HAP-1 (cell line): ENCODE measurements around the gene STIP1.
A peak's percentile ranks its signal among the peaks of the same experiment; 100 is the strongest.

Source experiments
- DNase-seq, 2 experiments: peaks; one replicate each; pipeline ENCODE4 v3.0.0-alpha.2; 2016 to 2020; ENCODE audit warnings: low spot score in 2 of 2
- H3K27me3 ChIP-seq: fragments of 250-450 bp; sonication (Bioruptor Pico); 2 replicates; pipeline ENCODE4 v1.5.1; 2020; ENCODE audit warnings: low read depth, mild to moderate bottlenecking, moderate library complexity
- H3K36me3 ChIP-seq: fragments of 250-450 bp; sonication (Bioruptor Pico); replicated peaks from 2 replicates; pipeline ENCODE4 v1.5.1; 2020; ENCODE audit warnings: mild to moderate bottlenecking
- H3K4me1 ChIP-seq: fragments of 250-450 bp; sonication (Bioruptor Pico); 2 replicates; pipeline ENCODE4 v1.5.1; 2020; ENCODE audit warnings: mild to moderate bottlenecking
- H3K4me3 ChIP-seq: fragments of 250-450 bp; sonication (Bioruptor Pico); 2 replicates; pipeline ENCODE4 v1.5.1; 2020; ENCODE audit warnings: mild to moderate bottlenecking, moderate library complexity
- H3K9me3 ChIP-seq: fragments of 250-450 bp; sonication (Bioruptor Pico); 2 replicates; pipeline ENCODE4 v1.5.1; 2020; ENCODE audit warnings: mild to moderate bottlenecking, moderate library complexity
- in situ Hi-C: fragments of 300-500 bp; cut with MboI; formaldehyde crosslinking; loops from 3 replicates; pipeline ENCODE4 v1.14.3; 2020; ENCODE audit warnings: low sequenced_read_pairs, inconsistent platforms, mixed read lengths

STIP1 gene

DNA sequence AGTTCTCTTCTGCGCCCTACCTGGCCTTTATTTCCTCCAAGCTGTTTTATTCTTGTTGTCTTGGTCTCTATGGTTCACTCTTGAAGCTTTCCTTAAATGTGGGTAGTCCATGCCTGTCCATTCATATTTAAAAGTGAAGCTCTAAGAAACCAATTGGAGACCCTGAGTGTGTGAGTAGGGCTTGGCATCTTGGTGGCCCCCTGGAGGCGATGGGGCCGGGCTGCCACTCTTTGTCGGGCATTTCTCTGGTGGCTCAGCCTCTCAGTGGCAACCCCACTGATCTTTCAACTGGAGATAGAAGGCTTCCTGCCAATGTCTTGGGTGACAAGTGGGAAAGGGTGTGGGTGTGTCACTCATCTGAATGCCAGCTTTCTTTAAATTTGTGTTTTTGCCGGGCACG is 30.9 kb downstream of the STIP1 start:
- Histone ChIP-seq H3K4me3 (no peak overlapping the region), H3K27me3 (no peaks in the 10 kb centered on the region), H3K36me3 (peaks cover 4% of the 10 kb centered on the region; the same call in 1 of the 2 replicates), H3K9me3 (no peaks in the 10 kb centered on the region), H3K4me1 (no peaks in the 10 kb centered on the region)
- DNase-seq, result no peak
- in situ Hi-C loops, result no loop called here

DNA sequence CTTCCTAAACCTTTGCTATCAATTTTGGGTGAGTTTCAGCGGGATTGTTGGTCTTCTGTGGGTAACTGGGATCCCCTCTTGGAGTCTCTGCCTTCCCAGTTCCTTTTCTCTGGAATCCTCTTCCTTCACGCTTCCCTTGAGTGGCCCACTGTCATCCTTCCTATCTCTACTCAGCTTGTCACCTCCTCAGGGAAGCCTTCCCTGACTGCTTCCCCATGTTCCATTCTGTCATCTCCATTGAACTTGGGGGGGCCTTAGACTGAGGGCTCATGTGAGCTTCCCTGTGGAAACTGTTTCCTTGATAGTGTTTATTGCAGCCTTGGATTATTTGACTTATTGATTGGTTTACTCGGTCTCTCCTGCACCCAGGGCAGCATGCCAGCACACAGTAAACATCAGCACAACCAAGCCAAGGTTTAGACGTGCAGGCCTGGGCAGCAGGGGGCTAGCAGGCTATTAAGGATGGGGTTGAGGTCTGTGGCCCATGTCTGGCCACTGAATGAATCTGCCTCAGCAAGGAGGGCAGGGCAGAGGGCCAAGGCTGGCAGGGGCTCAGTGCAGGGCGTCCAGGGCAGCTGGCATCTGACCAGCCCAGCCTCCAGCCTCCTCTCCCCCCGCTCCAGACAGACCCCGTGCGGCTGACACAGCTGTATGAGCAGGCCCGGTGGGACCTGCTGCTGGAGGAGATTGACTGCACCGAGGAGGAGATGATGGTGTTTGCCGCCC is 32.8 kb downstream of the STIP1 start:
- Histone ChIP-seq H3K9me3 (no peaks in the 10 kb centered on the region), H3K4me3 (no peak overlapping the region), H3K27me3 (no peaks in the 10 kb centered on the region), H3K4me1 (no peaks in the 10 kb centered on the region), H3K36me3 (peaks cover 11% of the 10 kb centered on the region)
- DNase-seq, result no peak
- in situ Hi-C loops, result no loop called here

DNA sequence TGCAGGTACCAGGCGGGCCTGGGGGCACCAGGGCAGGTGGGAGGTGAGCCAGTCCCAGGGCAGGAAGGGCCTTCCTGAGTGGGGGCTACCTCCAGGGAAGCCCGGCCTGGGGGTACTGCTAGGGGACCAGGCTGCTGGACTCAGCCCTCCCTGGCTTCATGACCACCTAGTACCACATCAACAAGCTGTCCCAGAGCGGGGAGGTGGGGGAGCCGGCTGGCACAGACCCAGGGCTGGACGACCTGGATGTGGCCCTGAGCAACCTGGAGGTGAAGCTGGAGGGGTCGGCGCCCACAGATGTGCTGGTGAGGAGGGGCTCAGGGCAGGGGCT is 33.3 kb downstream of the STIP1 start:
- H3K9me3 ChIP-seq, result no peaks in the 10 kb centered on the region
- H3K4me3 ChIP-seq, result no peak overlapping the region
- H3K27me3 ChIP-seq, result no peaks in the 10 kb centered on the region
- DNase-seq, result no peak
- in situ Hi-C loops, result no loop called here
- no peaks in the 10 kb centered on the region for H3K4me1 ChIP-seq
- peaks cover 13% of the 10 kb centered on the region for H3K36me3 ChIP-seq

DNA sequence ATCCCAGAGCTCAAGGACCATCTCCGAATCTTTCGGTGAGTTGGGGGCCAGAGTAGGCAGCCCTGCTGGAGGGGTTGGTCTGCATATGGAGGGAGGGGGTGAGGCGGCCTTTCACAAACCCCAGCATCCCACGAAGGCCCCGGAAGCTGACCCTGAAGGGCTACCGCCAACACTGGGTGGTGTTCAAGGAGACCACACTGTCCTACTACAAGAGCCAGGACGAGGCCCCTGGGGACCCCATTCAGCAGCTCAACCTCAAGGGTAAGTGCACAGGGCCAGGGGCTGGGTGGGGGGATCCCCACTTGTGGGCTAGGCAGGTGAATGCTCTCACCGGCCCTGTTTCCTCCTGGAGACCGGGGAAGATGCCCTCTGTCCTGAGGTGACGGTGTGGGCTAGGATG is 33.8 kb downstream of the STIP1 start:
- Histone ChIP-seq H3K4me1 (no peaks in the 10 kb centered on the region), H3K27me3 (no peaks in the 10 kb centered on the region), H3K36me3 (peaks cover 13% of the 10 kb centered on the region), H3K4me3 (no peak overlapping the region), H3K9me3 (no peaks in the 10 kb centered on the region)
- no peak for DNase-seq
- in situ Hi-C loops, result no loop called here

DNA sequence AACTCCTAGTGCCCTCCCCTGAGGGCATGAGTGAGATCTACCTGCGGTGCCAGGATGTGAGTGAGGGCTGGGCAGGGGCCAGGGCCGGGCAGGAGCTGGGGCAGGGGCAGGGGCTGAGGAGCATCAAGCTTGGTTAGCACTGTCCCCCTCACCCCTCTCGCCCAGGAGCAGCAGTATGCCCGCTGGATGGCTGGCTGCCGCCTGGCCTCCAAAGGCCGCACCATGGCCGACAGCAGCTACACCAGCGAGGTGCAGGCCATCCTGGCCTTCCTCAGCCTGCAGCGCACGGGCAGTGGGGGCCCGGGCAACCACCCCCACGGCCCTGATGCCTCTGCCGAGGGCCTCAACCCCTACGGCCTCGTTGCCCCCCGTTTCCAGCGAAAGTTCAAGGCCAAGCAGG is 34.3 kb downstream of the STIP1 start:
- no peak overlapping the region for H3K4me3 ChIP-seq
- in situ Hi-C loops, result no loop called here
- H3K9me3 ChIP-seq, result no peaks in the 10 kb centered on the region
- H3K4me1 ChIP-seq, result peaks cover 2% of the 10 kb centered on the region; the same call in 1 of the 2 replicates
- H3K36me3 ChIP-seq, result peaks cover 13% of the 10 kb centered on the region
- H3K27me3 ChIP-seq, result no peaks in the 10 kb centered on the region
- DNase-seq, result no peak

DNA sequence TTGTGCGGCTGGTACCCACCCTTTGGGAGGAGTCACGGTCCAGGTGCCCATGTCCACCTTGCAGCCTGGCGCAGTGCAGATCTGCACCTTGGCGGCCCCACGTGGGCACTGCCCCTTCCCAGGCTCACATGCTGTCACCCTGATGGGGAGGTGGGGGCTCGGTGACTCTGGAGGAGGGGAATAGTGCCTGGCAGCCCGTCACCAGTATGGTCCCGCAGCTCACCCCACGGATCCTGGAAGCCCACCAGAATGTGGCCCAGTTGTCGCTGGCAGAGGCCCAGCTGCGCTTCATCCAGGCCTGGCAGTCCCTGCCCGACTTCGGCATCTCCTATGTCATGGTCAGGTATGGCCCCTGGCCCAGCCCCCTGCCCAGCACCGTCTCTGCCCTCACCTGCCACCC is 34.8 kb downstream of the STIP1 start:
- Histone ChIP-seq H3K4me3 (no peak overlapping the region), H3K4me1 (peaks cover 3% of the 10 kb centered on the region; the same call in 1 of the 2 replicates), H3K27me3 (no peaks in the 10 kb centered on the region), H3K9me3 (no peaks in the 10 kb centered on the region), H3K36me3 (peaks cover 13% of the 10 kb centered on the region)
- in situ Hi-C loops, result no loop called here
- DNase-seq, result no peak

GRCh38 chr11:64222651-64223000 is 36.7 kb downstream of the STIP1 start:
- Histone ChIP-seq H3K4me1 (peaks cover 3% of the 10 kb centered on the region; the same call in 1 of the 2 replicates), H3K9me3 (no peaks in the 10 kb centered on the region), H3K4me3 (no peak overlapping the region), H3K27me3 (no peaks in the 10 kb centered on the region), H3K36me3 (peaks cover 13% of the 10 kb centered on the region)
- no peak for DNase-seq
- in situ Hi-C loops, result no loop called here

GRCh38 chr11:64223001-64223651 is 37.2 kb downstream of the STIP1 start:
- DNase-seq, result no peak
- Histone ChIP-seq H3K36me3 (peaks cover 13% of the 10 kb centered on the region), H3K27me3 (no peaks in the 10 kb centered on the region), H3K4me3 (no peak overlapping the region), H3K4me1 (peaks cover 3% of the 10 kb centered on the region; the same call in 1 of the 2 replicates), H3K9me3 (no peaks in the 10 kb centered on the region)
- in situ Hi-C loops, result no loop called here

- Histone ChIP-seq H3K9me3 (no peaks in the 10 kb centered on the region), H3K4me1 (peaks cover 3% of the 10 kb centered on the region; the same call in 1 of the 2 replicates), H3K27me3 (no peaks in the 10 kb centered on the region), H3K4me3 (no peak overlapping the region), H3K36me3 (peaks cover 13% of the 10 kb centered on the region)
- in situ Hi-C loops, result no loop called here
- DNase-seq, result no peak
Observed at GRCh38 chr11:64224151-64224890, 38.4 kb downstream of the STIP1 start.

DNA sequence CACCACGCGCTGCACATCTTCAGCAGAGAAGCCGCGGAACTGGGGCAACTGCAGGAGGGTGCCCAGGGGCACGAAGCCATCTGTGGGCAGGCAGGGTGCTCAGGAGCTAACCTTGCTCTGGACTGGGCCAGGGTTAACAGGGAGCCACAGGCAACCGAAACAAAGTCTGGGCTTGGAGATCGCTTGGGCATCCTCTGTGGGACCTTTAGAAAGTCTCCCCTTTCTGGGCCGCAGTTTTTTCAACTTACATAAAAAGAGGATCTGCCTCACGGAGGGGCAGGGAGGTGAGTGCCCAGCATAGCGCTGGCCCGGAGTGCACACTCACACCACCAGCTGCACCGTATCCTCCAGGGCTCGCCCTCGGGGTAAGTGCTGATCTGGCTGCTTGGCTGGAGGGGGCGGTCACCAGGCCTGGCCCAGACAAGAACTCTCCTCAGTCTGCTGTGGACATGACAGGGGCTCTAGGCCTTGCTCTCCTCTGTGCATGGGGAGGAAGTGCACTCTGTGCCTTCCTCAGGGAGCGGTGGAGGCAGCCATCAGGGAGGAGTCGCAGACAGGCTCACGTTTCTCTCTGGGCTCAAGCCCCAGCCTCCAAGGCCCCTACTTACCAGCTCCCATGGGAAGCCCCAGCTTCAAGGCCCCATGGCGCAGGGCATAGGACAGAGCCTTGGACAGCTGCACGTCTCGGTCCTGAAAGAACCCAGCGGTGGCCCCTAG is 39.1 kb downstream of the STIP1 start:
- Histone ChIP-seq H3K27me3 (no peaks in the 10 kb centered on the region), H3K4me3 (peak overlapping the region; percentile 79), H3K36me3 (peaks cover 13% of the 10 kb centered on the region), H3K4me1 (peaks cover 6% of the 10 kb centered on the region; the same call in 1 of the 2 replicates), H3K9me3 (no peaks in the 10 kb centered on the region)
- DNase-seq, result no peak
- in situ Hi-C loops, result no loop called here

GRCh38 chr11:64225608-64226506 is 39.9 kb downstream of the STIP1 start, which contains the start of the genes NUDT22 and TRPT1:
NUDT22 (plus strand) TSS chr11:64226274; CDS start chr11:64226653, 379 bp downstream.
TRPT1 (minus strand) TSS chr11:64226186; CDS start chr11:64225860, 326 bp downstream.
- in situ Hi-C loops, result no loop called here
- H3K9me3 ChIP-seq, result no peaks in the 10 kb centered on the region
- H3K36me3 ChIP-seq, result peaks cover 13% of the 10 kb centered on the region
- peak within 1 kb of the TSS; percentile 79 for H3K4me3 ChIP-seq
- DNase-seq, result peak; percentile 86 to 95
- H3K27me3 ChIP-seq, result no peaks in the 10 kb centered on the region
- H3K4me1 ChIP-seq, result peaks cover 6% of the 10 kb centered on the region; the same call in 1 of the 2 replicates

DNA sequence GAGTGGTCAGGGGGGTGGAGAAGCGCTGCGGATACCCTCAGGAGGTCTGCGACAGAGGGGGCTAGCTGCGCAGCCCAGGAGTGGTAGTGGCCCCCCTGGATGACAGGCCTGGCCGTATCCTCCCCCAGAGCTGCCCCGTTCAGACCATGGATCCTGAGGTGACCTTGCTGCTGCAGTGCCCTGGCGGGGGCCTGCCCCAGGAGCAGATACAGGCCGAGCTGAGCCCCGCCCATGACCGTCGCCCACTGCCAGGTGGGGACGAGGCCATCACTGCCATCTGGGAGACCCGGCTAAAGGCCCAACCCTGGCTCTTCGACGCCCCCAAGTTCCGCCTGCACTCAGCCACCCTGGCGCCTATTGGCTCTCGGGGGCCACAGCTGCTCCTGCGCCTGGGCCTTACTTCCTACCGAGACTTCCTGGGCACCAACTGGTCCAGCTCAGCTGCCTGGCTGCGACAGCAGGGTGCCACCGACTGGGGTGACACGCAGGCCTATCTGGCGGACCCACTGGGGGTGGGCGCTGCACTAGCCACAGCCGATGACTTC is 40.6 kb downstream of the STIP1 start:
- peak in 1 of 2 experiments; percentile 54 for DNase-seq
- Histone ChIP-seq H3K36me3 (peaks cover 9% of the 10 kb centered on the region), H3K4me3 (peak overlapping the region; percentile 79), H3K4me1 (peaks cover 6% of the 10 kb centered on the region; the same call in 1 of the 2 replicates), H3K27me3 (no peaks in the 10 kb centered on the region), H3K9me3 (no peaks in the 10 kb centered on the region)
- in situ Hi-C loops, result no loop called here
